ENCODE results near the gene YLPM1. TPM values are rescaled to one million over a fixed set of nuclear protein-coding genes. Genes with fewer than 3 reads are reported as not detected.

The YLPM1 gene
- total RNA-seq, 1 experiment from 2014 or later, result 91.2 TPM

DNA sequence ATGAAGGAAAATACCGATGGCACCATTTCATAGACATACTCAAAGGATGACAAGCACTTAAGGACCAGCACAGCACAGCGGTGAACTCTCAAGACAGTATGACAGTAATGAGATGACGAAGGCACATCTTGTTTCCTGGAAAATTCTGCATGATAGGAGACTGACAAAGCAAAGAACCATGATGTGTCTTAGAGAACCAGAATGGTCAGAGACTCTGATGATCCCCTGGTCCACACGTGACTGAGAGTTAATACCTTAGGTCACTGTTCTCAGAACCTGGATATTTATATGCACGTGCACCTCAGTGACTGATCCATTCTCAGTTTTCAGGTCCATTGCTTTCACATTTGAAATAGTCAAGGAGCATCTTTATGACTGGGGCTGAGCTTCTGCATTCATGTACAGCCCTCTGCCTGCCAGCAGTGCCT lies 77.5 kb downstream of the YLPM1 start:
- Histone ChIP-seq H3K27me3 (replicated peaks; ENCODE audit: insufficient read depth, low read depth, low read length, poor library complexity) (no peaks in the 10 kb centered on the region), H3K4me1 (ENCODE audit: insufficient read depth, low read length, poor library complexity, severe bottlenecking) (no peaks in the 10 kb centered on the region), H3K9me3 (ENCODE audit: low read depth, low read length, poor library complexity, severe bottlenecking) (no peaks in the 10 kb centered on the region), H3K27ac (ENCODE audit: low read depth, low read length, poor library complexity, severe bottlenecking) (no peak overlapping the region), H3K36me3 (ENCODE audit: insufficient read depth, low read length, poor library complexity, severe bottlenecking) (peaks cover 8% of the 10 kb centered on the region), H3K4me3 (ENCODE audit: low read depth, low read length, poor library complexity, severe bottlenecking) (no peak overlapping the region)
- no peak for DNase-seq (ENCODE audit: low spot score)
- TF ChIP-seq, protein P1, sequence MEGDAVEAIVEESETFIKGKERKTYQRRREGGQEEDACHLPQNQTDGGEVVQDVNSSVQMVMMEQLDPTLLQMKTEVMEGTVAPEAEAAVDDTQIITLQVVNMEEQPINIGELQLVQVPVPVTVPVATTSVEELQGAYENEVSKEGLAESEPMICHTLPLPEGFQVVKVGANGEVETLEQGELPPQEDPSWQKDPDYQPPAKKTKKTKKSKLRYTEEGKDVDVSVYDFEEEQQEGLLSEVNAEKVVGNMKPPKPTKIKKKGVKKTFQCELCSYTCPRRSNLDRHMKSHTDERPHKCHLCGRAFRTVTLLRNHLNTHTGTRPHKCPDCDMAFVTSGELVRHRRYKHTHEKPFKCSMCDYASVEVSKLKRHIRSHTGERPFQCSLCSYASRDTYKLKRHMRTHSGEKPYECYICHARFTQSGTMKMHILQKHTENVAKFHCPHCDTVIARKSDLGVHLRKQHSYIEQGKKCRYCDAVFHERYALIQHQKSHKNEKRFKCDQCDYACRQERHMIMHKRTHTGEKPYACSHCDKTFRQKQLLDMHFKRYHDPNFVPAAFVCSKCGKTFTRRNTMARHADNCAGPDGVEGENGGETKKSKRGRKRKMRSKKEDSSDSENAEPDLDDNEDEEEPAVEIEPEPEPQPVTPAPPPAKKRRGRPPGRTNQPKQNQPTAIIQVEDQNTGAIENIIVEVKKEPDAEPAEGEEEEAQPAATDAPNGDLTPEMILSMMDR (conservative IDR thresholded peaks at IDR 0.05; ENCODE audit: low read depth, low read length), result no peak
- no TSS peak for BruUV-seq (replicated peaks)
- CTCF ChIA-PET, result no interaction called here
- POLR2A ChIA-PET (ENCODE audit: low non-redundant PET), result no interaction called here
- intact Hi-C loops (cut with micrococcal nuclease; ENCODE audit: unreplicated experiment), result loop anchor here (10.0 kb wide), 1 partner anchor 236 kb away; no protein-coding TSS in a partner anchor

DNA sequence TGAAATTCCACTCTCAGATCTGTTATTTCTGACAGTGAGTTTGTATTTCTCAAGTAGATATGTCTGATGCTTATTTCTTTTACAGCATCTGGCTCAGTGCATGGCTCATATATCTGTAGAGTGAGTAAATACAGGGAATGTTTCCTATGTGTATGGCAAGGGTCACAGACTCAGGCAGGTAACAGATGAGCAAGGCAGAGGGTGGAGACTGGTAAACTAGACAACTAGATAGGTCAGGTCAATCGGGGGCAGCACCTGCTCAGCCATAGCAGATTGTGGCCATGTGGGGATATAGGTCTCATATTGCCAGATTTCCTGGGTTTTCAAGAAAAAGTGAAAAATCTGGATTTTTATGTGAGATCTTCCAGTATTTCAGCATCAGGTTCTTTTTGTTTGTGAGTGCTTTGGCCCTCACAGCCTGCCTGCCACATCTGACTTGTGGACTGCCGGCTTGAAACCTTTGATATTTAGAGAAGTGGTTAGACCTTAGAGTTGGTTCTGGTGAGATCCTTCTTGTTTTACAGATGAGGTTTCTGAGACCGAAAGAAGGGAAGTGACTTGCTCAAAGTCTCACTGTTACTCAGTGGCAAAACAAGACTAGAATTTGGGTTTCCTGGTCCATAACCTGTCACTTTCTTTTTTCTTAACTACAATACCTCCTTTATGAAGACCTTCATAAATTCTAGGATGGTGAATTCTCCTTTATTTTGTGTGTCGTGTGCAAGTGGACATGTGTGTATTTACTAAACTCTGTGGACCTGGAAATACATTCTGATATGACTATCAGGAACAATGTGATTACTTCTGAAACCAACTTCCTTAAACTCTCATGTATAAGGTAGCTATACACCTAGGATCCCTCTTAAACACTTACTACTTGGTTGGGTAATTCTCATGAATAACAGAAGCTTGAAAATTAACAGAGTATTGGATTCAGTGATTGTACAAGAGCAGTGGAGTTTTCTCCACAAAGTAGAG lies 78.4 kb downstream of the YLPM1 start:
- no peaks in the 10 kb centered on the region for H3K27me3 ChIP-seq (replicated peaks; ENCODE audit: insufficient read depth, low read depth, low read length, poor library complexity)
- no TSS peak for BruUV-seq (replicated peaks)
- no peaks in the 10 kb centered on the region for H3K9me3 ChIP-seq (ENCODE audit: low read depth, low read length, poor library complexity, severe bottlenecking)
- H3K27ac ChIP-seq (ENCODE audit: low read depth, low read length, poor library complexity, severe bottlenecking), result no peak overlapping the region
- TF ChIP-seq, protein P1 (conservative IDR thresholded peaks at IDR 0.05; ENCODE audit: low read depth, low read length), result no peak
- TF ChIP-seq EZH2 (IDR thresholded peaks at IDR 0.05; ENCODE audit: borderline replicate concordance, low read depth, low read length, poor library complexity, severe bottlenecking), result no peak
- H3K36me3 ChIP-seq (ENCODE audit: insufficient read depth, low read length, poor library complexity, severe bottlenecking), result peaks cover 4% of the 10 kb centered on the region
- intact Hi-C loops (cut with micrococcal nuclease; ENCODE audit: unreplicated experiment), result loop anchor here (10.0 kb wide), 1 partner anchor 237 kb away; no protein-coding TSS in a partner anchor
- ChIA-PET CTCF (no interaction called here), POLR2A (ENCODE audit: low non-redundant PET) (no interaction called here)
- no peaks in the 10 kb centered on the region for H3K4me1 ChIP-seq (ENCODE audit: insufficient read depth, low read length, poor library complexity, severe bottlenecking)
- no peak overlapping the region for H3K4me3 ChIP-seq (ENCODE audit: low read depth, low read length, poor library complexity, severe bottlenecking)
- DNase-seq (ENCODE audit: low spot score), result no peak

DNA sequence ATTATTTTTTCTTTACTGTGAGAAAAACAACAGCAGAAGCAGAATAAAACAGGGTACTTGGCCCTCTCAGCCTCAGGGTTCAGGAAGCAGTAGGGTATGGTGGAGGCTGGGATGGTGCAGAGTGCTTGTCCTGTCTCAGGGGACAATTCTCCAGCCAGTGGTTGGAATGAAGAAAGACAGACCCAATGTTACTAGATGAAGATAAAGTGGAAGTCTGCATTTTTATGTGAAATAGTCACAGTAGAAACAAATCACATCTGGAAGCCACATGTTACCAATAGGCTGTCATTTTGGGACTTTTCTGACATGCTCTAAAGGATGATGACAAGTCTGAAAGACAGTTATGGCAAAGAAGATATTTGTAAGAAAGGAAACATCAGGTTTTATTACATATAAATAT lies 80.5 kb downstream of the YLPM1 start:
- no peaks in the 10 kb centered on the region for H3K4me1 ChIP-seq (ENCODE audit: insufficient read depth, low read length, poor library complexity, severe bottlenecking)
- H3K27ac ChIP-seq (ENCODE audit: low read depth, low read length, poor library complexity, severe bottlenecking), result no peak overlapping the region
- DNase-seq (ENCODE audit: low spot score), result no peak
- H3K27me3 ChIP-seq (replicated peaks; ENCODE audit: insufficient read depth, low read depth, low read length, poor library complexity), result no peaks in the 10 kb centered on the region
- TF ChIP-seq, protein P1 (conservative IDR thresholded peaks at IDR 0.05; ENCODE audit: low read depth, low read length), result no peak
- no peak for TF ChIP-seq EZH2 (IDR thresholded peaks at IDR 0.05; ENCODE audit: borderline replicate concordance, low read depth, low read length, poor library complexity, severe bottlenecking)
- no peak overlapping the region for H3K4me3 ChIP-seq (ENCODE audit: low read depth, low read length, poor library complexity, severe bottlenecking)
- H3K36me3 ChIP-seq (ENCODE audit: insufficient read depth, low read length, poor library complexity, severe bottlenecking), result no peaks in the 10 kb centered on the region
- intact Hi-C loops (cut with micrococcal nuclease; ENCODE audit: unreplicated experiment), result loop anchor here (10.0 kb wide), 1 partner anchor 239 kb away; no protein-coding TSS in a partner anchor
- CTCF ChIA-PET, result no interaction called here
- TSS peak; percentile 2 for BruUV-seq (replicated peaks)
- POLR2A ChIA-PET (ENCODE audit: low non-redundant PET), result no interaction called here
- H3K9me3 ChIP-seq (ENCODE audit: low read depth, low read length, poor library complexity, severe bottlenecking), result no peaks in the 10 kb centered on the region

All from A673 (cell line).